Measurements from ENCODE around the gene MOSPD3.

DNA sequence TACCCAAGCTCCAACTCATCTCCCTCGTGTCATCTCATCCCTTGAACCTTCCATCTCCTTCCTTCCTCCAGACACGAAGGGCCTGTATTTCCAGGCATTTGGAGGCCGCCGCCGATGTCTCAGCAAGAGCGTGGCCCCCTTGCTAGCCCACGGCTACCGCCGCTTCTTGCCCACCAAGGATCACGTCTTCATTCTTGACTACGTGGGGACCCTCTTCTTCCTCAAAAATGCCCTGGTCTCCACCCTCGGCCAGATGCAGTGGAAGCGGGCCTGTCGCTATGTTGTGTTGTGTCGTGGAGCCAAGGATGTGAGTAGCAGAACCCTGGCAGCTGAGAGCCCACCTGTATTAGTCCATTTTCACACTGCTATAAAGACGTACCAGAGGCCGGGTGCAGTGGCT is 20.7 kb upstream of the MOSPD3 start:
- TF ChIP-seq, protein P1, sequence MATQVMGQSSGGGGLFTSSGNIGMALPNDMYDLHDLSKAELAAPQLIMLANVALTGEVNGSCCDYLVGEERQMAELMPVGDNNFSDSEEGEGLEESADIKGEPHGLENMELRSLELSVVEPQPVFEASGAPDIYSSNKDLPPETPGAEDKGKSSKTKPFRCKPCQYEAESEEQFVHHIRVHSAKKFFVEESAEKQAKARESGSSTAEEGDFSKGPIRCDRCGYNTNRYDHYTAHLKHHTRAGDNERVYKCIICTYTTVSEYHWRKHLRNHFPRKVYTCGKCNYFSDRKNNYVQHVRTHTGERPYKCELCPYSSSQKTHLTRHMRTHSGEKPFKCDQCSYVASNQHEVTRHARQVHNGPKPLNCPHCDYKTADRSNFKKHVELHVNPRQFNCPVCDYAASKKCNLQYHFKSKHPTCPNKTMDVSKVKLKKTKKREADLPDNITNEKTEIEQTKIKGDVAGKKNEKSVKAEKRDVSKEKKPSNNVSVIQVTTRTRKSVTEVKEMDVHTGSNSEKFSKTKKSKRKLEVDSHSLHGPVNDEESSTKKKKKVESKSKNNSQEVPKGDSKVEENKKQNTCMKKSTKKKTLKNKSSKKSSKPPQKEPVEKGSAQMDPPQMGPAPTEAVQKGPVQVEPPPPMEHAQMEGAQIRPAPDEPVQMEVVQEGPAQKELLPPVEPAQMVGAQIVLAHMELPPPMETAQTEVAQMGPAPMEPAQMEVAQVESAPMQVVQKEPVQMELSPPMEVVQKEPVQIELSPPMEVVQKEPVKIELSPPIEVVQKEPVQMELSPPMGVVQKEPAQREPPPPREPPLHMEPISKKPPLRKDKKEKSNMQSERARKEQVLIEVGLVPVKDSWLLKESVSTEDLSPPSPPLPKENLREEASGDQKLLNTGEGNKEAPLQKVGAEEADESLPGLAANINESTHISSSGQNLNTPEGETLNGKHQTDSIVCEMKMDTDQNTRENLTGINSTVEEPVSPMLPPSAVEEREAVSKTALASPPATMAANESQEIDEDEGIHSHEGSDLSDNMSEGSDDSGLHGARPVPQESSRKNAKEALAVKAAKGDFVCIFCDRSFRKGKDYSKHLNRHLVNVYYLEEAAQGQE (IDR thresholded peaks at IDR 0.05; ENCODE audit: insufficient read depth in 1 of 2, low read depth in 2 of 2, low read length in 2 of 2): no peak
- TF ChIP-seq POLR2AphosphoS5 (IDR thresholded peaks at IDR 0.05; ENCODE audit: low read depth, low read length) (no peak), TAF1 (IDR thresholded peaks at IDR 0.05; ENCODE audit: borderline replicate concordance, insufficient read depth, low read length) (no peak)

Data from PFSK-1 (cell line).